GM12875 (cell line): Measurements from ENCODE around the gene ANGPTL3.

Experiments used
- H3K4me3 ChIP-seq: one replicate; pipeline ENCODE4 v1.5.1; 2011; ENCODE audit warnings: low read depth, low read length, control low read depth
- CTCF ChIP-seq: IDR thresholded peaks from 2 replicates; pipeline ENCODE4 v1.5.1; 2011; ENCODE audit warnings: low read depth, mild to moderate bottlenecking, control low read depth, inconsistent platforms, low read length, moderate library complexity, borderline replicate concordance; ENCODE audit not compliant: insufficient read depth

The ANGPTL3 gene

GRCh38 chr1:62589321-62589720, 8.0 kb upstream of the ANGPTL3 start:
- H3K4me3 ChIP-seq = no peak overlapping the region

GRCh38 chr1:62590255-62590969, 6.9 kb upstream of the ANGPTL3 start:
- TF ChIP-seq CTCF = no peak

More at GRCh38 chr1:62589321-62589720, 8.0 kb upstream of the ANGPTL3 start:
- no peak for TF ChIP-seq CTCF

GRCh38 chr1:62590970-62591368, 6.4 kb upstream of the ANGPTL3 start:
- H3K4me3 ChIP-seq = no peak overlapping the region
- TF ChIP-seq CTCF = no peak

More at GRCh38 chr1:62590255-62590969, 6.9 kb upstream of the ANGPTL3 start:
- H3K4me3 ChIP-seq = no peak overlapping the region

- no peak overlapping the region for H3K4me3 ChIP-seq
- no peak for TF ChIP-seq CTCF
Observed at GRCh38 chr1:62593825-62594394, 3.4 kb upstream of the ANGPTL3 start.

GRCh38 chr1:62595647-62596046, 1.7 kb upstream of the ANGPTL3 start:
- no peak overlapping the region for H3K4me3 ChIP-seq
- no peak for TF ChIP-seq CTCF

- H3K4me3 ChIP-seq = no peak overlapping the region
- no peak for TF ChIP-seq CTCF
Observed at GRCh38 chr1:62599044-62599443, 1.7 kb downstream of the ANGPTL3 start.

- no peak for TF ChIP-seq CTCF
Observed at GRCh38 chr1:62601457-62601856, 4.1 kb downstream of the ANGPTL3 start.

More at GRCh38 chr1:62601457-62601856, 4.1 kb downstream of the ANGPTL3 start:
- H3K4me3 ChIP-seq = no peak overlapping the region
